G401 (cell line): ENCODE measurements around the gene TBX4. TPM values are rescaled to one million over a fixed set of nuclear protein-coding genes. Genes with fewer than 3 reads are reported as not detected.
"Not testable (repeated sequence)": the region's sequence is repeated elsewhere in the genome, so short reads cannot be mapped to it uniquely, and the experiment has no call there.

Experiments
- DNase-seq: peaks from one replicate; pipeline ENCODE4 v3.0.0-alpha.2; 2015; ENCODE audit warnings: low spot score
- in situ Hi-C: cut with HindIII; loops from 2 replicates; pipeline ENCODE4 v1.10.0; 2016; ENCODE audit warnings: low sequenced_read_pairs, mixed read lengths
- total RNA-seq: library from RNA; depleted of rRNA; stranded (reverse); fragments of >200 nt; shearing (Covaris generic); gene quantifications from 2 replicates; pipeline ENCODE4 v1.2.3, GENCODE V29; 2014

TBX4 gene
- total RNA-seq, 1 experiment from 2014 or later, result 0.64 TPM

DNA sequence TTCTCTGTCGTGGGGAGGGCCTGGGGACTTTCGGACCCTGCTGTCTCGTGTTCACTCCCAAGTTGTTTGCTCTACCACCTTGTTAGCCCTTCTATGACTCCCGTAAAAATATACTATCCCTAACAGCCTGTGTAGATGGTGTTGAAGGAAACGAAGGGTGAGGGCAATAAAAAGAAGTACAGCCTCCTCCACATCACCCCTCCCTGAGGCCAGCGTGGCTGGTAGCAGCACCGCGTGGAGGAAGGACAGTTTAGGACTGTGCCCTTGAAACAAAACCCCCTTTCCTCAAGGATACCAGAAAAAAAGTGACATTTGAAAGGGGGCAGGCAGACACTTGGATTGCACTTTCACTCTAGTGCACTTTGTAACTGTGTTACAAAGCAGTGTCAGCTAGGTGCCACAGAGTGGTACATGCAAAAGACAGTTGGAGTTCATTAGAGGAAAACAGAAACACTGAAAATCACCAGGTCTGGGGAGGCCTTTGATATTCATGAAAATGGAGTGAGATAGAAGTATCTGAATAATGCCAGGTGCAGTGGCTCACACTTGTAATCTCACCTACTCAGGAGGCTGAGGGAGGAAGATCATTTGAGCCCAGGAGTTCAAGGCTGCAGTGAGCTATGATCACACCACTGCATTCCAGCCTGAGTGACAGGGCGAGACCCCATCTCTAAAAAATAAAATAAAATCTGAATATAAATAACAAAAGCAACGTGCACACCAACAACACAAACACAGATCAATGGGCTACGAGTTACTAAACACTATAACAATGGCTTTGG, 53.8 kb downstream of the TBX4 start:
- DNase-seq, result no peak
- in situ Hi-C loops, result no loop called here

- in situ Hi-C loops, result no loop called here
- DNase-seq, result no peak
Measured at GRCh38 chr17:61507383-61508066, 55.3 kb downstream of the TBX4 start.

DNA sequence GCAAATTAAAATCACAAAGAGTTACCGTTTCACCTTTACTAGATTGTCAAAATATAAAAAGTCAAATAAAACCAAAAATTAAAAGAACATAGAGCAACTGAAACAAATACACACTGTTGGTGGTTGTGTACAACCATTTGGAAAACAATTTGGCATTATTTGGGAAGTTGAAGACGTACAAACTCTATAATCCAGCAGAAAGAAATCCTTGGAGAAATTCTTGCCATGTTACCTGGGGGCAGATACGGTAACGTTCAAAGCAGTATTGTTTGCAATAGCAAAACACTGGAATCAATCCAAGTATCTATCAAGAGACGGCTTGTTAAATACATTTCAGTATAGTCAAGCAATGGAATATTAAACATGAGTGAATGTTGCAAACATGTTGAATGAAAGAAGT, 56.7 kb downstream of the TBX4 start:
- no peak for DNase-seq
- in situ Hi-C loops, result no loop called here

GRCh38 chr17:61509454-61509853, 57.2 kb downstream of the TBX4 start:
- in situ Hi-C loops, DNase-seq: not testable (repeated sequence)

GRCh38 chr17:61510237-61510636, 58.0 kb downstream of the TBX4 start:
- DNase-seq, result no peak
- in situ Hi-C loops, result no loop called here

DNA sequence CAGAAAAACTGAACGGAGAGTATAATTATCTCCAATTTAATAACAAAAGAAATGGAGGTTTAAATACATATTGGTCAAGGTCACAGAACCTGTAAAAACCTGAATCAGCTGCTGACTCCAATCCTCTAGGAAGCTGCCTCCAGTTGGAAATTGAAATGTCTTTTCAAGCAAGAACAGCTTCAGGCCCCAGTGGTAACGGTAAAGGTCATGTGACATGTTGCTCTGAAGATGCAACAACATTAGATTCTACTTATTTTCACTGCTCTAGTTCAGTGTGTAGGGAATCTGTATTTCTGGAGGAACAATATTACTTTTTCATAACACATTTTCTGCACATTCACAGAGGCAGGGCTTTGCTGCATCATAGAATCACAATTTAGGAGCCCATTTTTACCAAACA, 58.8 kb downstream of the TBX4 start:
- no peak for DNase-seq
- in situ Hi-C loops, result no loop called here

- no peak for DNase-seq
- in situ Hi-C loops, result no loop called here
Measured at GRCh38 chr17:61511480-61512182, 59.4 kb downstream of the TBX4 start.

DNA sequence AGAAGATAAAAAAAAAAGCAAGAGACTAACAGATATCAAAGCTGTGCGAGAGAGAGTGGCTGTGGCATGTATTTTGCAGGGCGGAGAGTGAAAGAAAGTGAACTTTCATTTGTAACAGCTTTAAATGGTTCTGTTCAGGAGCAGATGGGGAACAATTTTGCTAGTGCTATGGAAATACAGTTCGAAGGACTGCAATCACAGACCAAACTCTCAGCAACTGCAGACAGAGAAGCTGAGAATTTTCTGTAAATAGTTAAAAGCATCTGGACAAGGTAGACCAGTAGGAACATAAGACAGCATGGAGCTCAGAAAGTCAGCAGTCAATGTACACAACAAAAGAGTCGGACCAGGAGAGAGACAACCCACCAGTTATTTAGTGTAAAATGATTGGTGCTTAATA, 62.3 kb downstream of the TBX4 start:
- DNase-seq, result no peak
- in situ Hi-C loops, result no loop called here

DNA sequence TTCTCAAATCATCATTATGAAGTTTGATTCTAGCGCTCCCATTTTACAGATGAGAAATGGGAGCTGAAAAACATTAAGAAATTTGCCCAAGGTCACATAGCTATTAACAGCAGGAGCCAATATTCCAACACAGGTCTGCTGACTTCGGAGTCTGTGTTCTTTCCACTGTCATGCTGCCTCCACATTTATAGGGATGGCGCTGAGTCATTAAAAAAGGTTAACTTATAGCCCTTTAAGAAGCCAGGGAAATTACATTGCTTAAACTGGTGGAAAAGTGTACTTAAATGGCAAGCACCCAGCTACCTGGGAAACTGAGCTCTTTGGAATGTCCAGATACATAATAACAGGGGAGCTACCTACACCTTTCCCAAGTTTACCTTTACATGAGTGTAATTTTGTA, 65.0 kb downstream of the TBX4 start:
- in situ Hi-C loops, result no loop called here

DNA sequence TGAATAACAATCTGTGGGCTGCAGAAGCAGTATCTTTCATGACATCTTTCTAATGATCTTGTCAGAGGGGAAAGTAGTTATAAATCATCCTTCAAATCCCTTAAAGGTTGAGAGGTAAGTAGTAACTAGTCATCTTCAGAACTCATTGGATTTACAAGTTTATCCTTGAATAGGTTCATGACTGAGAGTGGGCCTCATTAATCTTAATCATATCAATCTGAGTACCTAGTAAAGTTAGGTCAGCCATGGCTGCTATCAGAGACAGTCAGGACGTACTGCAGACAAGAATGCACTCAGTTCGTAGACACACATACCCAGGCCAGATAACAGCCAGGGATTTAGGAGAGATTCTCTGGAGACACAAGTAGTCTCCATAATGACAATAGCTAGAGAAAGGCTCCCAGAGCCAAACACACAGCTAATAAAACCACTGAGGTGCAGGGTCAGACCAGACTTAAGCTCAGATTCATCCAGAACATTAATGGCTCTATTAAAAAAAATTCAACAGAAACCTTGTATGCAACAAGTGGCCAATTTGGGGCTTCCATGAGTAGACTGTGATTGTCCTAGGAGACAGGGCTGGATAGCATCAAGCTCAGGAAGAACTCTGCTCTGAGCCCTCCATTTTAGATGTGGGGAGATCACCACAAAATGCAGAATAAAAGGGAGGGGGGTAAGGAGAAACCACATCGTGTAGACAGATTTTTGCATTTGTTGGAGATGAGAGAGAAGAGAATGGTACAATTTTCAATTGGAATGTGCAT, 65.8 kb downstream of the TBX4 start:
- in situ Hi-C loops, result no loop called here
- no peak for DNase-seq

More for the DNA sequence above, 65.0 kb downstream of the TBX4 start:
- DNase-seq, result no peak

DNA sequence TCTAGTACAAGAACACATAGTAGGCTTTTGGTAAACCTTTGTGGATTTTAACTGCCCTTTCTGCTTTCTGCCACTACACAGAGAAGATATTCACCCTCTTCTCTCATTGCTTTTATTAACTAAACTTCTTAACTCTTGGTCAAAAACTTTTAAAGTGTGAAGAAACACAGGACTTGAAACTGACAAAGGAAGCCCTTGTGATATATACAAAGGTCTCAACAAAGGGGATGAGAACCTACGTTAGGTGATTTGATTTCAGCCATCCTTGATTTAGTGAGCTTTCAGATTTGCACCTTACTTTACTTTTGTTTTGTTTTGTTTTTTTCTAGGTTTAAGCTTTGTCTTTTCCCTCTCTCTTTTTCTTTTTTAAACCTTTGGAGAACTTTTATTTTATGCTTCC, 66.9 kb downstream of the TBX4 start:
- in situ Hi-C loops, result no loop called here
- DNase-seq, result no peak

DNA sequence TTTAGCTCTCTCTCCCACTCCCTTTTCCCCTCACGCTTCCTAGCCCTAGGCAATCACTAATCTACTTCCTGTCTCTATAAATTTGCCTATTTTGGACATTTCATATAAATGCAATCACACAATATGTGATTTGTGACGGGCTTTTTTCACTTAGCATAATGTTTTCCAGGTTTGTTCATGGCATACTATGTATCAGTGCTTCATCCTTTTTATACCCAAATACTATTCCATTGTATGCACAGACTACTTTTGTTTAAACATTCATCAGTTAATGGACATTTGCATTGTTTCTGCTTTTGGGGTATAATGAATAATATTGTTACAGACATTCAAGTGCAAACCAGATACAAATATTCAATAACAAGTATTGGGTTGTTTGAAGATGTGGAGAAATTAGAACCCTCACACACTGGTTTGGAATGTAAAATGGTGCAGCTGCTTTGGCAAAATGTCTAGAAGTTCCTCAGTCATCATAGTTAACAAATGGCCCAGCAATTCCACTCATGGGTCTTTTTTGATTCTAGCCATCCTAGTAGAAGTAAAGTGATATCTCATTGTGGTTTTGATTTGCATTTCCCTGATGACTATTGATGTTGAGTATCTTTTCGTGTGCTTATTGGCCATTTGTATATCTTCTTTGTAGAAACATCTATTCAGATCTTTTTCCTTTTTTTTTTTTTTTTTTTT, 67.7 kb downstream of the TBX4 start:
- DNase-seq, result no peak
- in situ Hi-C loops, result no loop called here

- in situ Hi-C loops, result no loop called here
- DNase-seq, result no peak
Measured at GRCh38 chr17:61520897-61521296, 68.7 kb downstream of the TBX4 start.

DNA sequence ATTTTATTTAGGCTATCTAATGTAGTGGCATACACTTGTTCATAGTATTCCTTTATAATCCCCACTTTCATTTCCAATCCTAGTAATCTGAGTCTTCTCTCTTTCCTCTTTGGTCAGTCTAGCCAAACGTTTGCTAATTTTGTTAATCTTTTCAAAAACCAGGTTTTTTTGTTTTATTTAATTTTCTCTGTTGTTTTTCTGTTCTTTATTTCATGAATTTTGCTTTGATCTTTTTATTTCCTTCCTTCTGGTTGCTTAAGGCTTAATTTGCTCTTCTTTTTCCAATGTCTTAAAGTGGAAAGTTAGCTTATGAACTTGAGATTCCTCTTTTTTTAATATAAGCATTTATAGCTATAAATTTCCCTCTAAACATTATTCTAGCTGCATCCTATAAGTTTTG, 69.9 kb downstream of the TBX4 start:
- no peak for DNase-seq
- in situ Hi-C loops, result no loop called here

- in situ Hi-C loops, result no loop called here
- no peak for DNase-seq
Measured at GRCh38 chr17:61524319-61524718, 72.1 kb downstream of the TBX4 start.

GRCh38 chr17:61527441-61527840, 75.2 kb downstream of the TBX4 start:
- DNase-seq, in situ Hi-C loops: not testable (repeated sequence)

DNA sequence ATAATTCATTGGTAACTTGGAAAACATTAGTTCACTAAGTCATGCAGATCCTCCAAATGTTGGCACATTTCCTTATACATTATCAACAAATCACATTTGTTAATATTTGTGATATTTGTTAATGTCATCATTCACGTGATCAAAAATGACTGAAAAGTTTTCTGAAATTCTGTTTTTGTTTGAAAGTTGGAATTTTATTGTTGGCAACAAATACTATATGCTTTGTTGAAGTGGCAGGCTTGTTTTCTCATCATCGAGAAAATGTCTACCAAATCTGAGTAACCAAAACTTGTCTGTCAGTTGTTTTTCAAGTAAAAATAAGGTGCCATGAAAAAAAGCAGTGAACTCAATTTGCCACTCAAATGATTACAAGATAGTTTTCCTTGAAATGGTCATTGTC, 75.9 kb downstream of the TBX4 start:
- no peak for DNase-seq
- in situ Hi-C loops, result no loop called here

GRCh38 chr17:61531223-61531622, 79.0 kb downstream of the TBX4 start:
- DNase-seq, result no peak
- in situ Hi-C loops, result no loop called here

- in situ Hi-C loops, result no loop called here
- no peak for DNase-seq
Measured at GRCh38 chr17:61532826-61533225, 80.6 kb downstream of the TBX4 start.
